Mesenchymal stem cell (in vitro differentiated cells and primary cell): ENCODE results near the gene TNPO3.

Source experiments
- DNase-seq: peaks from one replicate; pipeline ENCODE4 v3.0.0-alpha.2; 2013
- H2AFZ ChIP-seq: one replicate; pipeline ENCODE4 v1.6.1; 2013; ENCODE audit warnings: low read depth, mild to moderate bottlenecking, control low read depth, inconsistent platforms, low read length, moderate library complexity
- H2AK5ac ChIP-seq: 2 replicates; pipeline ENCODE4 v1.6.1; 2013; ENCODE audit warnings: low read length, moderate library complexity, mild to moderate bottlenecking, inconsistent platforms; ENCODE audit not compliant: severe bottlenecking
- H2BK120ac ChIP-seq: one replicate; pipeline ENCODE4 v1.6.1; 2013; ENCODE audit warnings: low read depth, mild to moderate bottlenecking, inconsistent platforms, low read length, moderate library complexity
- H2BK12ac ChIP-seq, 2 experiments: one replicate each; pipeline ENCODE4 v1.6.1; 2013; ENCODE audit warnings: inconsistent platforms in 2 of 2, low read length in 2 of 2, mild to moderate bottlenecking in 2 of 2, moderate library complexity in 2 of 2, control low read depth in 1 of 2
- H2BK15ac ChIP-seq: one replicate; pipeline ENCODE4 v1.6.1; 2013; ENCODE audit warnings: mild to moderate bottlenecking, low read depth, inconsistent platforms; ENCODE audit not compliant: poor library complexity, severe bottlenecking
- H2BK5ac ChIP-seq: 2 replicates; pipeline ENCODE4 v1.6.1; 2013; ENCODE audit warnings: low read depth, mild to moderate bottlenecking, low read length, control low read depth, inconsistent platforms; ENCODE audit not compliant: poor library complexity, severe bottlenecking
- H3K14ac ChIP-seq, 2 experiments: one replicate each; pipeline ENCODE4 v1.6.1; 2013; ENCODE audit warnings: inconsistent platforms in 2 of 2, low read length in 2 of 2, control low read depth in 1 of 2, mild to moderate bottlenecking in 1 of 2, moderate library complexity in 1 of 2
- H3K18ac ChIP-seq, 2 experiments: one replicate each; pipeline ENCODE4 v1.6.1; 2013; ENCODE audit warnings: inconsistent platforms in 2 of 2, low read length in 2 of 2, control low read depth in 1 of 2, low read depth in 1 of 2, mild to moderate bottlenecking in 1 of 2
- H3K23ac ChIP-seq, 2 experiments: one replicate each; pipeline ENCODE4 v1.6.1; 2013; ENCODE audit warnings: inconsistent platforms in 2 of 2, low read length in 2 of 2, mild to moderate bottlenecking in 2 of 2, moderate library complexity in 2 of 2, control low read depth in 1 of 2
- H3K27ac ChIP-seq: 2 replicates; pipeline ENCODE4 v1.5.1; 2013; ENCODE audit warnings: mild to moderate bottlenecking, moderate library complexity, low read length, control low read depth, inconsistent platforms; ENCODE audit not compliant: poor library complexity, severe bottlenecking
- H3K27me3 ChIP-seq, 2 experiments: 2 replicates each; pipeline versions ENCODE4 v1.6.1 to v1.7.0; 2013; ENCODE audit warnings: low read length in 2 of 2, mild to moderate bottlenecking in 2 of 2, moderate library complexity in 2 of 2, control low read depth in 1 of 2, inconsistent platforms in 1 of 2; ENCODE audit not compliant: control insufficient read depth in 1 of 2, insufficient read depth in 1 of 2
- H3K36me3 ChIP-seq, 2 experiments: 2 replicates each; pipeline versions ENCODE4 v1.6.1 to v1.7.0; 2013; ENCODE audit warnings: low read length in 2 of 2, control low read depth in 1 of 2, inconsistent platforms in 1 of 2, low read depth in 1 of 2, mild to moderate bottlenecking in 1 of 2; ENCODE audit not compliant: insufficient read depth in 2 of 2, control insufficient read depth in 1 of 2
- H3K4ac ChIP-seq, 2 experiments: one replicate each; pipeline ENCODE4 v1.6.1; 2013; ENCODE audit warnings: inconsistent platforms in 2 of 2, low read length in 2 of 2, mild to moderate bottlenecking in 2 of 2, moderate library complexity in 2 of 2, control low read depth in 1 of 2, low read depth in 1 of 2
- H3K4me1 ChIP-seq: 2 replicates; pipeline ENCODE4 v1.6.1; 2013; ENCODE audit warnings: low read depth, low read length, control low read depth; ENCODE audit not compliant: control insufficient read depth, insufficient read depth
- H3K4me2 ChIP-seq: 2 replicates; pipeline ENCODE4 v1.6.1; 2013; ENCODE audit warnings: low read length, mild to moderate bottlenecking, inconsistent platforms; ENCODE audit not compliant: poor library complexity, severe bottlenecking
- H3K4me3 ChIP-seq, 2 experiments: 2 replicates each; pipeline versions ENCODE4 v1.5.1 to v1.7.0; 2013; ENCODE audit warnings: low read length in 2 of 2, mild to moderate bottlenecking in 2 of 2, control low read depth in 1 of 2, low read depth in 1 of 2; ENCODE audit not compliant: insufficient read depth in 1 of 2
- H3K79me1 ChIP-seq: replicated peaks from 2 replicates; pipeline ENCODE4 v1.6.1; 2013; ENCODE audit warnings: mild to moderate bottlenecking, control low read depth, low read length, inconsistent platforms; ENCODE audit not compliant: poor library complexity, severe bottlenecking
- H3K9ac ChIP-seq: 2 replicates; pipeline ENCODE4 v1.7.0; 2013; ENCODE audit warnings: mild to moderate bottlenecking, low read length, moderate library complexity
- H3K9me3 ChIP-seq: 2 replicates; pipeline ENCODE4 v1.7.0; 2013; ENCODE audit warnings: mild to moderate bottlenecking, low read length; ENCODE audit not compliant: control insufficient read depth
- H4K8ac ChIP-seq: one replicate; pipeline ENCODE4 v1.6.1; 2013; ENCODE audit warnings: inconsistent platforms, mild to moderate bottlenecking, low read length, moderate library complexity
- H4K91ac ChIP-seq: one replicate; pipeline ENCODE4 v1.6.1; 2013; ENCODE audit warnings: mild to moderate bottlenecking, low read length, inconsistent platforms
- WGBS: methylation state at CpG from one replicate; pipeline ENCODE4 v1.1.7; 2013; ENCODE audit warnings: mixed read lengths; 5-methylcytosine and 5-hydroxymethylcytosine counted together

TNPO3 gene

DNA sequence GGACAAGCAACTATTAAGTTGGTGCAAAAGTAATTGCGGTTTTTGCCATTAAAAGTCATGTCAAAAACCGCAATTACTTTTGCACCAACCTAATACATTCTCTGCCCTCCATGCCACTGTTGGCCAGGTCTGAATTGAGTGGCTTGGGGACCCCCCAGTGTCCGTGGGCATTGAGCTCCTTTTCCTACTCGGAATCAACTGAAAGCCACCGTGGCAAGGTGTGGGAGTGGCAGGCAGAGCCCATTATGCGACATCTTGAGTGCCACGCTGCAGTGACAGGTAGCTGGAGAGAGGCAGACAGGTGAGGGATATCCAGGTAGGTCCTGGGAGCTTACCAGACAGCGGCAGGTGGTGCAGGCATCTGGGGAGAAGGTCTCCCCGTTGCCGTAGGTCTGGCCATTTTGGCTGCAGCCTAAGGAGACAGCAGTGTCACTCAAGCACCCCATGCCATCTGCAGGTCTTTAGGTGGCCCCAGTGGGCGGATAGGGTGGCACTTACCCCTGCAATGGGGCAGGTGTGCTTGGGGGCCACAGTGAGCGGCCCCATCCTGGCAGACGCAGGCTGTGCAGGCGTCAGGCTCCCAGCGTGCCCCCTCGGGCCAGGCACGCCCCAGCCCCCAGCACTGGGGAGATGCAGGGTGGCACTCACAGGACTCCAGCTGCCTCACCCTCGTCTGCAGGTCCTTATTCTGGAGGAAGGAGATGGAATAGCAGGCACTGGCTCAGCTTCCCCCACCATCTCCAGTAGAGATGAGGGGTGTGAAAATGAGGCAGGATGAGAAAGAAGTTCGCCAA, 147.9 kb downstream of the TNPO3 start:
- WGBS = 86% methylated on average over 16 of the region's 19 CpGs
- Histone ChIP-seq H4K8ac (no peak overlapping the region), H3K4me2 (no peak overlapping the region), H4K91ac (peak overlapping the region; percentile 18), H3K36me3 (peaks cover 0 to 37% of the 10 kb centered on the region in 2 experiments), H2BK12ac (no peak overlapping the region), H3K18ac (no peak overlapping the region), H2BK120ac (no peak overlapping the region), H3K9ac (no peak overlapping the region), H2BK15ac (no peak overlapping the region), H2BK5ac (no peak overlapping the region), H3K4me1 (peaks cover 47% of the 10 kb centered on the region), H3K9me3 (no peaks in the 10 kb centered on the region), H2AK5ac (no peak overlapping the region), H3K4ac (no peak overlapping the region), H3K79me1 (peaks cover 14% of the 10 kb centered on the region), H2AFZ (no peak overlapping the region), H3K4me3 (no peak overlapping the region), H3K27ac (no peak overlapping the region), H3K23ac (no peak overlapping the region), H3K14ac (peak overlapping the region in 1 of 2 experiments; percentile 37), H3K27me3 (peaks cover 0 to 60% of the 10 kb centered on the region in 2 experiments)
- no peak for DNase-seq

DNA sequence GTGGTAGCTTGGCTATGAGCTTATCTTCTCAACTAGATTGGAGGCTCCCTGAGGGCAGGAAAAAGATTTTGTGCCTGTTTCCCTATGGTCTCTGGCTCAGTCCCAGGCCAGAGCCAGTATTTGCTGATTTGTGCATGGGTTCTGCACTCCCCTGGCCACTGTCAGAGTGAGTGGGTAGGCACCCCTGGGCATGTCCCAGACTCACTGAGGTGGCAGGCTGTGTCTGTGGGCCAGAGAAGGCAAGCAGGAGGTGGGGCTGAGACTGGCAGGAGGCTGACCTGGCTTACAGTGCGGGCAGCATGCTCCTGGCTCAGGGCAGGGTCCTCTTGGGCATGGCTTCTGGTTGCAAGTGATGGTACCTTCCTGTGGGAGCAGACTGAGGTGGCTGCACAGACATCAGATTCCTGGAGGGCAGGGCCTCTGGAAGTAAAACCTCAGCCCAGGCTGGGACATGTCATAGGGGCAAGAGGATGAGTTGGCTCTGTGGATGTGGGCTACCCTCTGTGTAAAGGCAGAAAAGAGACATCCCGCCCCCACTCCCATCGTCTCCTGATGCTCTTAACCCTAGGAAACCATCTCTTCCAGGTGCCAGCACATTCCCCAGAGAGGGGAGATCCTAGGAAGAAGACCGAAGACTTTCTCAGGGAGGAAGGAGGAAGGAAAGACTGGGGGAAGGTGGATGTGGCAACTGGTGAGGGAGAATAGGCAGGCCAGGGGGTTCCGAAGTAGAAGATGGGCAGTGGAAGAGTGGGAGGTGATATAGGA, 148.7 kb downstream of the TNPO3 start:
- no peak overlapping the region for H2BK5ac ChIP-seq
- peaks cover 14% of the 10 kb centered on the region for H3K79me1 ChIP-seq
- H3K4me2 ChIP-seq = no peak overlapping the region
- H3K4me1 ChIP-seq = peaks cover 40% of the 10 kb centered on the region
- no peak overlapping the region for H2BK120ac ChIP-seq
- H3K14ac ChIP-seq = no peak overlapping the region
- H2AFZ ChIP-seq = no peak overlapping the region
- H3K9ac ChIP-seq = no peak overlapping the region
- H2BK12ac ChIP-seq = no peak overlapping the region
- no peak overlapping the region for H3K23ac ChIP-seq
- DNase-seq = no peak
- no peak overlapping the region for H3K27ac ChIP-seq
- H3K18ac ChIP-seq = no peak overlapping the region
- peaks cover 0 to 52% of the 10 kb centered on the region in 2 experiments for H3K27me3 ChIP-seq
- H3K4me3 ChIP-seq = no peak overlapping the region
- H3K4ac ChIP-seq = no peak overlapping the region
- 93% methylated on average over 2 of the region's 5 CpGs for WGBS
- no peaks in the 10 kb centered on the region for H3K9me3 ChIP-seq
- H2BK15ac ChIP-seq = no peak overlapping the region
- H4K8ac ChIP-seq = no peak overlapping the region
- H4K91ac ChIP-seq = no peak overlapping the region
- H2AK5ac ChIP-seq = no peak overlapping the region
- peaks cover 0 to 37% of the 10 kb centered on the region in 2 experiments for H3K36me3 ChIP-seq

DNA sequence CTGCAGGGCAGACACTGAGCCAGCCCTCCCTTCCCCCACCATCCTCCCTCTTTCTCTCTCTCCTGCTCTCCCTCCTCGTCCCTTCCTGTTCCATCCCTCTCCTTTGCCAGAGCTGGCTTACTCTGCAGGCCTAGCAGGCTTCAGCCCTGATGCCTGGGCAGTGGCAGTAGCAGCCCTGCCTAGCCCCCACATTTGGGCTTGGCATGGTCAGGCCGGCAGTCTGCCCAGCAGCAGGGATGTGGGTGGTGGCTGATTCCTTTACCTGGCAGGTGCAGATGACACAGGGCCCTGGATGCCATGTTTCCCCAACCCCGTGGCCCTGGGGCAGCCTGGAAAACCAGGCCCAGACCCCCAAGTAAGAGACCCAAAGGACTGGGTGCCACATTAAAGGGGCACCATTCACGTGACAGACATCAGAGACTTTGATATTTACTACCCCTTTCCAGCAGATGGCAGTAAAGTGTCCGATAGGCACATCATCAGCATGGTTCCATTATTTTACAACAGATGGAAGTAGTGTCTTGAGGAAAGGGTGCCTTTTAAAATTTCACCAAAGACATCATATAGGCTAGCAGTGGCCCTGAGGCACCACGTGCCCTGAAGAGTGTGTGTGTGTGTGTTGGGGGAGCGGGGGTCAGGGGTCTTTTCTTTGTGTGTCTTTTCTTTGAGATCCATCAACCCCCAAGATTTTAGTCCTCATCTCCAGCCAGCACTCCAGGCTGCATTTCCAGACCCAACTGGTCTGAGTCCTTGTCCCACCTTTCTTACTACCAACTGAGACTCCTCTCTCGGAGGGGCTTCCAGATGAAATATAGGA, 150.3 kb downstream of the TNPO3 start:
- Histone ChIP-seq H3K23ac (no peak overlapping the region), H2AFZ (no peak overlapping the region), H3K4me1 (peaks cover 32% of the 10 kb centered on the region), H2BK12ac (peak overlapping the region; percentile 51 to 73), H3K27me3 (peaks cover 0 to 36% of the 10 kb centered on the region in 2 experiments), H3K36me3 (peaks cover 0 to 37% of the 10 kb centered on the region in 2 experiments), H2BK120ac (peak overlapping the region; percentile 74), H3K9ac (no peak overlapping the region), H3K79me1 (peaks cover 14% of the 10 kb centered on the region), H4K8ac (peak overlapping the region; percentile 74), H3K9me3 (peaks cover 3% of the 10 kb centered on the region), H4K91ac (peak overlapping the region; percentile 94), H2AK5ac (no peak overlapping the region), H3K4ac (peak overlapping the region; percentile 5 to 46), H2BK5ac (no peak overlapping the region), H3K18ac (peak overlapping the region; percentile 26 to 58), H2BK15ac (no peak overlapping the region), H3K27ac (no peak overlapping the region), H3K4me2 (no peak overlapping the region), H3K4me3 (no peak overlapping the region), H3K14ac (no peak overlapping the region)
- 57% methylated on average over 4 of the region's 8 CpGs for WGBS
- DNase-seq = peak; percentile 60
